ENCODE data around the gene P3H2. TPM values are rescaled to one million over a fixed set of nuclear protein-coding genes. Genes with fewer than 3 reads are reported as not detected.
A peak's percentile ranks its signal among the peaks of the same experiment; 100 is the strongest.

Gene P3H2
- total RNA-seq, 1 experiment from 2014 or later = 0.76 TPM

- peaks cover 0 to 19% of the 10 kb centered on the region in 2 experiments; a peak in 2 of 4 replicates for H3K4me1 ChIP-seq (ENCODE audit: control insufficient read depth in 1 of 2, insufficient read depth in 2 of 2, low read length in 2 of 2)
- H3K4me3 ChIP-seq (replicated peaks in 1 of 2; ENCODE audit: low read depth in 1 of 2, low read length in 2 of 2) = no peak overlapping the region
- ATAC-seq (no peak), DNase-seq (ENCODE audit: low read depth, low spot score) (no peak)
- no peak overlapping the region for H3K9ac ChIP-seq (ENCODE audit: low read length)
- peak overlapping the region; percentile 1 for H2AFZ ChIP-seq (ENCODE audit: low read depth, low read length, poor library complexity, severe bottlenecking)
- H3K36me3 ChIP-seq (ENCODE audit: control insufficient read depth in 1 of 2, insufficient read depth in 2 of 2, low read length in 2 of 2) = no peaks in the 10 kb centered on the region
- CTCF ChIA-PET = no interaction called here
- intact Hi-C loops (cut with micrococcal nuclease) = no loop called here
- no peak overlapping the region for H3K27ac ChIP-seq (ENCODE audit: low read depth, low read length)
- TF ChIP-seq JUND (IDR thresholded peaks at IDR 0.05) = peak; percentile 38; the same call in 1 of the 2 replicates
- TF ChIP-seq FOSL1 (IDR thresholded peaks at IDR 0.05; ENCODE audit: low read depth) = peak; percentile 46; the same call in 1 of the 2 replicates
- TF ChIP-seq SP1 (IDR thresholded peaks at IDR 0.05; ENCODE audit: low read depth) = peak; percentile 30; the same call in 1 of the 2 replicates
- no peak for TF ChIP-seq EGR1 (IDR thresholded peaks at IDR 0.05; ENCODE audit: low read depth)
- no peaks in the 10 kb centered on the region for H3K79me2 ChIP-seq (ENCODE audit: insufficient read depth, low read length)
- no peaks in the 10 kb centered on the region for H3K9me3 ChIP-seq (ENCODE audit: control insufficient read depth in 1 of 2, insufficient read depth in 1 of 2, low read depth in 1 of 2, low read length in 2 of 2)
- no peaks in the 10 kb centered on the region for H4K20me1 ChIP-seq (ENCODE audit: insufficient read depth)
- no peaks in the 10 kb centered on the region for H3K9me2 ChIP-seq (ENCODE audit: insufficient read depth)
- RAD21 ChIA-PET (ENCODE audit: low non-redundant PET in 1 of 2, low total read pairs in 2 of 2, uncharacterized antibody in 2 of 2, unreplicated experiment in 2 of 2) = no interaction called here
- peak overlapping the region; percentile 23 for H3K4me2 ChIP-seq (ENCODE audit: low read length)
- H3K27me3 ChIP-seq (ENCODE audit: insufficient read depth, low read length) = no peaks in the 10 kb centered on the region
- POLR2A ChIA-PET = no interaction called here
- no TSS peak for BruUV-seq (replicated peaks)
Observed at GRCh38 chr3:189908646-189909045, 212.1 kb downstream of the P3H2 start.

DNA sequence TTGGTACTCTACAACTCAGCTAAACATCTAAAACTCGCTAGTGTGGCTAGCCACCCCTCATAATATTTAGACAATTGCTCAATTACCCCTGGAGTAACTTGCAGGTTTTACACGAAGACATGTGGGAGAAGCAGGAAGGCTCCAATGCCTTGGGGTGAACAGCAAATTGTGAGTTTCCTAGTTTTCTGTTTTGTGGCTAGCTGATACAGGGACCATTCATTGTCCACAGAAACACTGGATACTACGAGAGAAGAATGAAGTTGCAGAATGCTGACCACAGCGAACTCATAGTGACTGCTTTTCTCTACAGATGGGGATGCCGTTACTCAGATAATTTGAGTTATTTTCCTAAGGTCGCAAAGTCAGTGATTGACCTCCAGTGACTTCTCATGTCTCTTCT, 212.9 kb downstream of the P3H2 start:
- Histone ChIP-seq H4K20me1 (ENCODE audit: insufficient read depth) (no peaks in the 10 kb centered on the region), H3K9ac (ENCODE audit: low read length) (no peak overlapping the region), H3K4me2 (ENCODE audit: low read length) (no peak overlapping the region), H3K27ac (ENCODE audit: low read depth, low read length) (no peak overlapping the region), H3K4me1 (ENCODE audit: control insufficient read depth in 1 of 2, insufficient read depth in 2 of 2, low read length in 2 of 2) (peaks cover 0 to 19% of the 10 kb centered on the region in 2 experiments; a peak in 2 of 4 replicates), H2AFZ (ENCODE audit: low read depth, low read length, poor library complexity, severe bottlenecking) (no peak overlapping the region), H3K4me3 (replicated peaks in 1 of 2; ENCODE audit: low read depth in 1 of 2, low read length in 2 of 2) (no peak overlapping the region), H3K36me3 (ENCODE audit: control insufficient read depth in 1 of 2, insufficient read depth in 2 of 2, low read length in 2 of 2) (no peaks in the 10 kb centered on the region), H3K9me2 (ENCODE audit: insufficient read depth) (no peaks in the 10 kb centered on the region), H3K27me3 (ENCODE audit: insufficient read depth, low read length) (no peaks in the 10 kb centered on the region), H3K9me3 (ENCODE audit: control insufficient read depth in 1 of 2, insufficient read depth in 1 of 2, low read depth in 1 of 2, low read length in 2 of 2) (no peaks in the 10 kb centered on the region), H3K79me2 (ENCODE audit: insufficient read depth, low read length) (no peaks in the 10 kb centered on the region)
- ATAC-seq (no peak), DNase-seq (ENCODE audit: low read depth, low spot score) (no peak)
- TF ChIP-seq CEBPB (IDR thresholded peaks at IDR 0.05; ENCODE audit: low read depth) (no peak), JUND (IDR thresholded peaks at IDR 0.05) (no peak), SP1 (IDR thresholded peaks at IDR 0.05; ENCODE audit: low read depth) (no peak)
- ChIA-PET RAD21 (ENCODE audit: low non-redundant PET in 1 of 2, low total read pairs in 2 of 2, uncharacterized antibody in 2 of 2, unreplicated experiment in 2 of 2) (no interaction called here), CTCF (no interaction called here), POLR2A (no interaction called here)
- BruUV-seq (replicated peaks) = no TSS peak
- intact Hi-C loops (cut with micrococcal nuclease) = no loop called here

Other genes starting within 250 kb of the P3H2 start
- 0.20 TPM for gene CLDN1, start 201.5 kb upstream of the P3H2 start, total RNA-seq (2021; ENCODE audit: unreplicated experiment)

Measured in HCT116 (cell line).